Measurements from ENCODE around the gene ZNF283. TPM values are rescaled to one million over a fixed set of nuclear protein-coding genes. Genes with fewer than 3 reads are reported as not detected.

ZNF283 gene
- total RNA-seq, 2 donors from 2014 or later: 8.1 to 15.3 TPM

GRCh38 chr19:43797118-43797517 lies 30.0 kb upstream of the ZNF283 start:
- ATAC-seq (ENCODE audit: insufficient number of reproducible peaks, low FRiP score, low read depth) (no peak), DNase-seq (ENCODE audit: low spot score) (no peak)
- Histone ChIP-seq H3K4me3 (no peak overlapping the region), H3K27ac (no peak overlapping the region), H3K9me3 (no peaks in the 10 kb centered on the region), H3K4me1 (ENCODE audit: control insufficient read depth in 1 of 2, low read depth in 2 of 2) (peaks cover 2 to 9% of the 10 kb centered on the region in 2 donors), H3K27me3 (replicated peaks; ENCODE audit: insufficient read depth) (peaks cover 7% of the 10 kb centered on the region), H3K36me3 (no peaks in the 10 kb centered on the region)
- no peak for TF ChIP-seq CTCF (IDR thresholded peaks at IDR 0.05)

GRCh38 chr19:43797556-43797955 lies 29.6 kb upstream of the ZNF283 start:
- Histone ChIP-seq H3K9me3 (no peaks in the 10 kb centered on the region), H3K4me3 (no peak overlapping the region), H3K4me1 (ENCODE audit: control insufficient read depth in 1 of 2, low read depth in 2 of 2) (peaks cover 2 to 9% of the 10 kb centered on the region in 2 donors), H3K36me3 (no peaks in the 10 kb centered on the region), H3K27me3 (replicated peaks; ENCODE audit: insufficient read depth) (peaks cover 7% of the 10 kb centered on the region), H3K27ac (no peak overlapping the region)
- TF ChIP-seq CTCF (IDR thresholded peaks at IDR 0.05): no peak
- DNase-seq (ENCODE audit: low spot score) (no peak), ATAC-seq (ENCODE audit: insufficient number of reproducible peaks, low FRiP score, low read depth) (no peak)

- Histone ChIP-seq H3K4me1 (ENCODE audit: control insufficient read depth in 1 of 2, low read depth in 2 of 2) (peaks cover 2 to 9% of the 10 kb centered on the region in 2 donors), H3K36me3 (no peaks in the 10 kb centered on the region), H3K4me3 (peak overlapping the region; percentile 70), H3K27me3 (replicated peaks; ENCODE audit: insufficient read depth) (peaks cover 7% of the 10 kb centered on the region), H3K27ac (no peak overlapping the region), H3K9me3 (no peaks in the 10 kb centered on the region)
- DNase-seq (ENCODE audit: low spot score): no peak
- no peak for ATAC-seq (ENCODE audit: insufficient number of reproducible peaks, low FRiP score, low read depth)
- TF ChIP-seq CTCF (IDR thresholded peaks at IDR 0.05): no peak
Observed at GRCh38 chr19:43798026-43798545, 29.0 kb upstream of the ZNF283 start.

- no peak for ATAC-seq (ENCODE audit: insufficient number of reproducible peaks, low FRiP score, low read depth)
Observed at GRCh38 chr19:43798546-43799409, 28.3 kb upstream of the ZNF283 start.

More at GRCh38 chr19:43798546-43799409, 28.3 kb upstream of the ZNF283 start:
- H3K4me3 ChIP-seq: peak overlapping the region; percentile 70
- H3K4me1 ChIP-seq (ENCODE audit: control insufficient read depth in 1 of 2, low read depth in 2 of 2): peaks cover 2 to 9% of the 10 kb centered on the region in 2 donors
- DNase-seq (ENCODE audit: low spot score): no peak
- no peak overlapping the region for H3K27ac ChIP-seq
- H3K27me3 ChIP-seq (replicated peaks; ENCODE audit: insufficient read depth): peaks cover 7% of the 10 kb centered on the region
- TF ChIP-seq CTCF (IDR thresholded peaks at IDR 0.05): no peak
- H3K9me3 ChIP-seq: no peaks in the 10 kb centered on the region
- H3K36me3 ChIP-seq: no peaks in the 10 kb centered on the region
